GM19455 (cell line): ENCODE data around the gene SLC10A7.

Source experiments
- ATAC-seq: cut with Tn5 transposase; IDR thresholded peaks from one replicate; pipeline ENCODE4 v1.9.1; 2021; ENCODE audit not compliant: unreplicated experiment

SLC10A7 gene

GRCh38 chr4:146521541-146522097 lies at the start of gene SLC10A7:
SLC10A7 (minus strand) TSS chr4:146521940; CDS start chr4:146521717, 223 bp downstream.
- ATAC-seq = peak; percentile 87

- ATAC-seq = no peak
These were observed 45.7 kb upstream of the SLC10A7 start for GRCh38 chr4:146567396-146567795.

GRCh38 chr4:146564492-146564891 lies 42.8 kb upstream of the SLC10A7 start:
- no peak for ATAC-seq

- no peak for ATAC-seq
These were observed 28.4 kb upstream of the SLC10A7 start for GRCh38 chr4:146550161-146550560.

- ATAC-seq = no peak
These were observed 26.7 kb upstream of the SLC10A7 start for GRCh38 chr4:146548443-146548842.

GRCh38 chr4:146545102-146545501 lies 23.4 kb upstream of the SLC10A7 start:
- ATAC-seq = no peak

GRCh38 chr4:146534178-146534577 lies 12.4 kb upstream of the SLC10A7 start:
- no peak for ATAC-seq

GRCh38 chr4:146525754-146526153 lies 4.0 kb upstream of the SLC10A7 start:
- no peak for ATAC-seq

- ATAC-seq = no peak
These were observed 2.9 kb upstream of the SLC10A7 start for GRCh38 chr4:146524663-146525062.

GRCh38 chr4:146522869-146523205 lies 1.1 kb upstream of the SLC10A7 start:
- ATAC-seq = peak; percentile 10

- peak; percentile 87 for ATAC-seq
These were observed 543 bp upstream of the SLC10A7 start for GRCh38 chr4:146522098-146522868.

- ATAC-seq = peak; percentile 37
These were observed 722 bp downstream of the SLC10A7 start for GRCh38 chr4:146520896-146521540.

- ATAC-seq = no peak
These were observed 6.9 kb downstream of the SLC10A7 start for GRCh38 chr4:146514651-146515357.

GRCh38 chr4:146513548-146513947 lies 8.2 kb downstream of the SLC10A7 start:
- no peak for ATAC-seq

GRCh38 chr4:146511381-146511780 lies 10.4 kb downstream of the SLC10A7 start:
- no peak for ATAC-seq

- ATAC-seq = no peak
These were observed 10.8 kb downstream of the SLC10A7 start for GRCh38 chr4:146510942-146511341.

- no peak for ATAC-seq
These were observed 13.4 kb downstream of the SLC10A7 start for GRCh38 chr4:146508229-146508939.

- no peak for ATAC-seq
These were observed 14.1 kb downstream of the SLC10A7 start for GRCh38 chr4:146507632-146508031.

GRCh38 chr4:146506272-146506671 lies 15.5 kb downstream of the SLC10A7 start:
- no peak for ATAC-seq

- no peak for ATAC-seq
These were observed 21.5 kb downstream of the SLC10A7 start for GRCh38 chr4:146500216-146500615.

- no peak for ATAC-seq
These were observed 23.4 kb downstream of the SLC10A7 start for GRCh38 chr4:146498291-146498690.
